GM23338 (cell line): ENCODE measurements around the gene ARID4A. TPM values are rescaled to one million over a fixed set of nuclear protein-coding genes. Genes with fewer than 3 reads are reported as not detected.

Experiments used
- ATAC-seq: fragments of 200-7000 bp; cut with Tn5 transposase; 3 replicates; pipeline ENCODE4 v1.9.1; 2020
- DNase-seq: peaks from one replicate; pipeline ENCODE4 v3.0.0-alpha.2; 2015; ENCODE audit warnings: low spot score
- H2AFZ ChIP-seq: fragments of 200-600 bp; sonication (generic); 2 replicates; pipeline ENCODE4 v1.8.0; 2016; ENCODE audit warnings: antibody characterized with exemption, mild to moderate bottlenecking, moderate library complexity
- H3F3A ChIP-seq: fragments of 200-600 bp; sonication (generic); replicated peaks from 2 replicates; pipeline ENCODE4 v1.8.0; 2017; ENCODE audit warnings: antibody characterized with exemption, mixed run types, low read depth
- H3K27ac ChIP-seq: fragments of 200-600 bp; sonication (generic); 2 replicates; pipeline ENCODE4 v1.6.1; 2016; ENCODE audit warnings: low read depth
- H3K27me3 ChIP-seq: fragments of 200-600 bp; sonication (generic); 2 replicates; pipeline ENCODE4 v1.8.0; 2016; ENCODE audit warnings: mild to moderate bottlenecking, mixed run types, moderate library complexity; ENCODE audit not compliant: insufficient read depth
- H3K36me3 ChIP-seq: fragments of 200-600 bp; sonication (generic); 2 replicates; pipeline ENCODE4 v1.8.0; 2016; ENCODE audit warnings: mild to moderate bottlenecking; ENCODE audit not compliant: insufficient read depth
- H3K4me1 ChIP-seq: fragments of 200-600 bp; sonication (generic); 2 replicates; pipeline ENCODE4 v1.8.0; 2016; ENCODE audit warnings: mild to moderate bottlenecking, moderate library complexity; ENCODE audit not compliant: insufficient read depth
- H3K4me2 ChIP-seq: fragments of 200-600 bp; sonication (generic); 2 replicates; pipeline ENCODE4 v1.7.1; 2017; ENCODE audit warnings: mixed run types
- H3K4me3 ChIP-seq: fragments of 200-600 bp; sonication (generic); 2 replicates; pipeline ENCODE4 v1.6.1; 2016; ENCODE audit warnings: mixed run types
- H3K79me2 ChIP-seq: fragments of 200-600 bp; sonication (generic); replicated peaks from 2 replicates; pipeline ENCODE4 v1.8.0; 2017; ENCODE audit warnings: mild to moderate bottlenecking; ENCODE audit not compliant: insufficient read depth
- H3K9me2 ChIP-seq: fragments of 200-600 bp; sonication (generic); 2 replicates; pipeline ENCODE4 v1.8.0; 2017; ENCODE audit not compliant: insufficient read depth
- H4K20me1 ChIP-seq: fragments of 200-600 bp; sonication (generic); replicated peaks from 2 replicates; pipeline ENCODE4 v1.8.0; 2017; ENCODE audit warnings: mild to moderate bottlenecking; ENCODE audit not compliant: insufficient read depth
- H3K27ac Mint-ChIP-seq: 2 replicates; pipeline ENCODE4 v1.8.0; 2020; ENCODE audit warnings: inconsistent platforms, mild to moderate bottlenecking, moderate library complexity, mixed read lengths
- H3K27me3 Mint-ChIP-seq: 3 replicates; pipeline ENCODE4 v1.8.0; 2022; ENCODE audit warnings: low read depth, mild to moderate bottlenecking, moderate library complexity, mixed read lengths, inconsistent platforms; ENCODE audit not compliant: insufficient read depth, poor library complexity
- H3K36me3 Mint-ChIP-seq: 3 replicates; pipeline ENCODE4 v1.8.0; 2021; ENCODE audit warnings: low read depth, mild to moderate bottlenecking, inconsistent platforms, moderate library complexity, mixed read lengths
- H3K4me1 Mint-ChIP-seq: 3 replicates; pipeline ENCODE4 v1.8.0; 2020; ENCODE audit warnings: mild to moderate bottlenecking, inconsistent platforms, mixed read lengths
- H3K4me3 Mint-ChIP-seq: 3 replicates; pipeline ENCODE4 v1.8.0; 2021; ENCODE audit warnings: moderate library complexity, mild to moderate bottlenecking, inconsistent platforms, mixed read lengths
- H3K9me3 Mint-ChIP-seq: 3 replicates; pipeline ENCODE4 v1.8.0; 2020; ENCODE audit warnings: moderate library complexity, mild to moderate bottlenecking, inconsistent platforms, mixed read lengths
- CREB1 ChIP-seq: fragments of 250-450 bp; sonication (Bioruptor Pico); IDR thresholded peaks from 2 replicates; pipeline ENCODE4 v1.5.0; 2020; ENCODE audit warnings: low read depth, mild to moderate bottlenecking, moderate library complexity
- EZH2 ChIP-seq: fragments of 200-600 bp; sonication (generic); IDR thresholded peaks from one replicate; pipeline ENCODE4 v1.8.0; 2017; ENCODE audit warnings: antibody characterized with exemption, mild to moderate bottlenecking, low read depth; ENCODE audit not compliant: unreplicated experiment
- EZH2phosphoT487 ChIP-seq: fragments of 200-600 bp; sonication (generic); IDR thresholded peaks from one replicate; pipeline ENCODE4 v1.8.1; 2018; ENCODE audit warnings: antibody characterized with exemption; ENCODE audit not compliant: unreplicated experiment
- JUNB ChIP-seq: IDR thresholded peaks from one replicate; pipeline ENCODE4 v1.6.1; 2016; ENCODE audit warnings: antibody characterized with exemption; ENCODE audit not compliant: unreplicated experiment
- NANOG ChIP-seq: IDR thresholded peaks from 2 replicates; pipeline ENCODE4 v1.6.1; 2016; ENCODE audit warnings: antibody characterized with exemption, borderline replicate concordance
- POLR2AphosphoS5 ChIP-seq: IDR thresholded peaks from 2 replicates; pipeline ENCODE4 v1.6.1; 2016; ENCODE audit warnings: antibody characterized with exemption, low read depth
- STAT1 ChIP-seq: IDR thresholded peaks from one replicate; pipeline ENCODE4 v1.6.1; 2016; ENCODE audit warnings: antibody characterized with exemption; ENCODE audit not compliant: unreplicated experiment
- ZNF114 ChIP-seq: fragments of 250-450 bp; sonication (Bioruptor Pico); IDR thresholded peaks from 2 replicates; pipeline ENCODE4 v1.5.0; 2020; ENCODE audit warnings: mild to moderate bottlenecking, moderate library complexity
- ZNF331 ChIP-seq: fragments of 250-450 bp; sonication (Bioruptor Pico); IDR thresholded peaks from 2 replicates; pipeline ENCODE4 v1.5.0; 2020; ENCODE audit warnings: low read depth, mild to moderate bottlenecking, moderate library complexity
- polyA plus RNA-seq: library from polyadenylated mRNA; unstranded; fragments of >200 nt; fragmentation: Nextera tagmentation; extraction: Ambion mirVana; gene quantifications from 2 replicates; pipeline ENCODE4 v1.2.1, GENCODE V29; 2016
- total RNA-seq: library from RNA; depleted of rRNA; stranded (reverse); fragments of >200 nt; shearing (Covaris generic); gene quantifications from 2 replicates; pipeline ENCODE4 v1.2.3, GENCODE V29; 2014
- TF ChIP-seq, protein P1 (sequence below): IDR thresholded peaks from 2 replicates; pipeline ENCODE4 v1.6.1; 2016; ENCODE audit warnings: antibody characterized with exemption
- TF ChIP-seq, protein P2 (sequence below): IDR thresholded peaks from one replicate; pipeline ENCODE4 v1.6.1; 2018; ENCODE audit warnings: antibody characterized with exemption; ENCODE audit not compliant: unreplicated experiment
- TF ChIP-seq, protein P3 (sequence below), 2 experiments: fragments of 200-600 bp in 1 of 2; sonication (generic) in 1 of 2; conservative IDR thresholded peaks; 2 replicates each; pipeline versions ENCODE4 v1.5.1 to v1.6.1; 2016 to 2017; ENCODE audit warnings: antibody characterized with exemption in 2 of 2, low read depth in 2 of 2, mild to moderate bottlenecking in 2 of 2, moderate library complexity in 1 of 2
- TF ChIP-seq, protein P4 (sequence below): fragments of 250-450 bp; sonication (Bioruptor Pico); IDR thresholded peaks from 2 replicates; pipeline ENCODE4 v1.5.0; 2020; ENCODE audit warnings: mild to moderate bottlenecking, moderate library complexity

ARID4A gene
- total and polyA plus RNA-seq, 2 experiments from 2014 or later: 9.1 to 25.4 TPM

DNA sequence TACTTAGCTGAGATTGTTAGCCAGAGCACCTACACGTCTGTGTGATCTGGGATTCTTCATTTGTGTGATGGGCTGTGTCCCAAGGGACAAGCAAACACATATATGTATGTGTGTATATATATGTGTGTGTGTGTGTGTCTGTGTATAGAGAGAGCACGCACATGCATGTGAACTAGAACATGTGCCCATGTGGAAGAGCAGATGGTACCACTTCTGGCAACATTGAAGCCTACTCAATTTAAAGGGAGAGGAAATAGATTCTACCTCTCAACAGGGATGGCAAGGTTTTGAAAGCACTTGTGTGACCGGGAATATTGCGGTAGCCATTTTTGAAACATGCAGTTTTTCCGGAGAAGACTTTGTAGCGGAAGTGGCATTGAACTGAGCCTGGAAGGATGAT lies 98.8 kb downstream of the ARID4A start:
- Histone ChIP-seq H3K4me3 (no peak overlapping the region), H4K20me1 (no peaks in the 10 kb centered on the region), H3K4me1 (peaks cover 17% of the 10 kb centered on the region), H3K9me2 (no peaks in the 10 kb centered on the region), H3K79me2 (no peaks in the 10 kb centered on the region), H2AFZ (no peak overlapping the region), H3K27ac (no peak overlapping the region), H3K27me3 (peaks cover 26% of the 10 kb centered on the region), H3K36me3 (no peaks in the 10 kb centered on the region), H3K4me2 (no peak overlapping the region), H3F3A (peaks cover 21% of the 10 kb centered on the region)
- Mint-ChIP-seq H3K4me1 (peaks cover 33% of the 10 kb centered on the region), H3K9me3 (0 out of 3 replicates have a peak, but pooled peaks cover 2% of the 10 kb centered on the region), H3K27ac (no peak overlapping the region), H3K4me3 (peak overlapping the region; percentile 30), H3K36me3 (no peaks in the 10 kb centered on the region; the same call in 2 of the 3 replicates), H3K27me3 (peaks cover 30% of the 10 kb centered on the region)
- no peak for TF ChIP-seq EZH2
- TF ChIP-seq, protein P1, sequence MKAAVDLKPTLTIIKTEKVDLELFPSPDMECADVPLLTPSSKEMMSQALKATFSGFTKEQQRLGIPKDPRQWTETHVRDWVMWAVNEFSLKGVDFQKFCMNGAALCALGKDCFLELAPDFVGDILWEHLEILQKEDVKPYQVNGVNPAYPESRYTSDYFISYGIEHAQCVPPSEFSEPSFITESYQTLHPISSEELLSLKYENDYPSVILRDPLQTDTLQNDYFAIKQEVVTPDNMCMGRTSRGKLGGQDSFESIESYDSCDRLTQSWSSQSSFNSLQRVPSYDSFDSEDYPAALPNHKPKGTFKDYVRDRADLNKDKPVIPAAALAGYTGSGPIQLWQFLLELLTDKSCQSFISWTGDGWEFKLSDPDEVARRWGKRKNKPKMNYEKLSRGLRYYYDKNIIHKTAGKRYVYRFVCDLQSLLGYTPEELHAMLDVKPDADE: no peak
- no peak for TF ChIP-seq NANOG
- TF ChIP-seq, protein P2, sequence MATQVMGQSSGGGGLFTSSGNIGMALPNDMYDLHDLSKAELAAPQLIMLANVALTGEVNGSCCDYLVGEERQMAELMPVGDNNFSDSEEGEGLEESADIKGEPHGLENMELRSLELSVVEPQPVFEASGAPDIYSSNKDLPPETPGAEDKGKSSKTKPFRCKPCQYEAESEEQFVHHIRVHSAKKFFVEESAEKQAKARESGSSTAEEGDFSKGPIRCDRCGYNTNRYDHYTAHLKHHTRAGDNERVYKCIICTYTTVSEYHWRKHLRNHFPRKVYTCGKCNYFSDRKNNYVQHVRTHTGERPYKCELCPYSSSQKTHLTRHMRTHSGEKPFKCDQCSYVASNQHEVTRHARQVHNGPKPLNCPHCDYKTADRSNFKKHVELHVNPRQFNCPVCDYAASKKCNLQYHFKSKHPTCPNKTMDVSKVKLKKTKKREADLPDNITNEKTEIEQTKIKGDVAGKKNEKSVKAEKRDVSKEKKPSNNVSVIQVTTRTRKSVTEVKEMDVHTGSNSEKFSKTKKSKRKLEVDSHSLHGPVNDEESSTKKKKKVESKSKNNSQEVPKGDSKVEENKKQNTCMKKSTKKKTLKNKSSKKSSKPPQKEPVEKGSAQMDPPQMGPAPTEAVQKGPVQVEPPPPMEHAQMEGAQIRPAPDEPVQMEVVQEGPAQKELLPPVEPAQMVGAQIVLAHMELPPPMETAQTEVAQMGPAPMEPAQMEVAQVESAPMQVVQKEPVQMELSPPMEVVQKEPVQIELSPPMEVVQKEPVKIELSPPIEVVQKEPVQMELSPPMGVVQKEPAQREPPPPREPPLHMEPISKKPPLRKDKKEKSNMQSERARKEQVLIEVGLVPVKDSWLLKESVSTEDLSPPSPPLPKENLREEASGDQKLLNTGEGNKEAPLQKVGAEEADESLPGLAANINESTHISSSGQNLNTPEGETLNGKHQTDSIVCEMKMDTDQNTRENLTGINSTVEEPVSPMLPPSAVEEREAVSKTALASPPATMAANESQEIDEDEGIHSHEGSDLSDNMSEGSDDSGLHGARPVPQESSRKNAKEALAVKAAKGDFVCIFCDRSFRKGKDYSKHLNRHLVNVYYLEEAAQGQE: no peak
- TF ChIP-seq, protein P3, sequence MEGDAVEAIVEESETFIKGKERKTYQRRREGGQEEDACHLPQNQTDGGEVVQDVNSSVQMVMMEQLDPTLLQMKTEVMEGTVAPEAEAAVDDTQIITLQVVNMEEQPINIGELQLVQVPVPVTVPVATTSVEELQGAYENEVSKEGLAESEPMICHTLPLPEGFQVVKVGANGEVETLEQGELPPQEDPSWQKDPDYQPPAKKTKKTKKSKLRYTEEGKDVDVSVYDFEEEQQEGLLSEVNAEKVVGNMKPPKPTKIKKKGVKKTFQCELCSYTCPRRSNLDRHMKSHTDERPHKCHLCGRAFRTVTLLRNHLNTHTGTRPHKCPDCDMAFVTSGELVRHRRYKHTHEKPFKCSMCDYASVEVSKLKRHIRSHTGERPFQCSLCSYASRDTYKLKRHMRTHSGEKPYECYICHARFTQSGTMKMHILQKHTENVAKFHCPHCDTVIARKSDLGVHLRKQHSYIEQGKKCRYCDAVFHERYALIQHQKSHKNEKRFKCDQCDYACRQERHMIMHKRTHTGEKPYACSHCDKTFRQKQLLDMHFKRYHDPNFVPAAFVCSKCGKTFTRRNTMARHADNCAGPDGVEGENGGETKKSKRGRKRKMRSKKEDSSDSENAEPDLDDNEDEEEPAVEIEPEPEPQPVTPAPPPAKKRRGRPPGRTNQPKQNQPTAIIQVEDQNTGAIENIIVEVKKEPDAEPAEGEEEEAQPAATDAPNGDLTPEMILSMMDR (conservative IDR thresholded peaks at IDR 0.05; ENCODE audit: low read depth in 2 of 2): no peak
- no peak for TF ChIP-seq POLR2AphosphoS5
- no peak for TF ChIP-seq EZH2phosphoT487
- TF ChIP-seq, protein P4, sequence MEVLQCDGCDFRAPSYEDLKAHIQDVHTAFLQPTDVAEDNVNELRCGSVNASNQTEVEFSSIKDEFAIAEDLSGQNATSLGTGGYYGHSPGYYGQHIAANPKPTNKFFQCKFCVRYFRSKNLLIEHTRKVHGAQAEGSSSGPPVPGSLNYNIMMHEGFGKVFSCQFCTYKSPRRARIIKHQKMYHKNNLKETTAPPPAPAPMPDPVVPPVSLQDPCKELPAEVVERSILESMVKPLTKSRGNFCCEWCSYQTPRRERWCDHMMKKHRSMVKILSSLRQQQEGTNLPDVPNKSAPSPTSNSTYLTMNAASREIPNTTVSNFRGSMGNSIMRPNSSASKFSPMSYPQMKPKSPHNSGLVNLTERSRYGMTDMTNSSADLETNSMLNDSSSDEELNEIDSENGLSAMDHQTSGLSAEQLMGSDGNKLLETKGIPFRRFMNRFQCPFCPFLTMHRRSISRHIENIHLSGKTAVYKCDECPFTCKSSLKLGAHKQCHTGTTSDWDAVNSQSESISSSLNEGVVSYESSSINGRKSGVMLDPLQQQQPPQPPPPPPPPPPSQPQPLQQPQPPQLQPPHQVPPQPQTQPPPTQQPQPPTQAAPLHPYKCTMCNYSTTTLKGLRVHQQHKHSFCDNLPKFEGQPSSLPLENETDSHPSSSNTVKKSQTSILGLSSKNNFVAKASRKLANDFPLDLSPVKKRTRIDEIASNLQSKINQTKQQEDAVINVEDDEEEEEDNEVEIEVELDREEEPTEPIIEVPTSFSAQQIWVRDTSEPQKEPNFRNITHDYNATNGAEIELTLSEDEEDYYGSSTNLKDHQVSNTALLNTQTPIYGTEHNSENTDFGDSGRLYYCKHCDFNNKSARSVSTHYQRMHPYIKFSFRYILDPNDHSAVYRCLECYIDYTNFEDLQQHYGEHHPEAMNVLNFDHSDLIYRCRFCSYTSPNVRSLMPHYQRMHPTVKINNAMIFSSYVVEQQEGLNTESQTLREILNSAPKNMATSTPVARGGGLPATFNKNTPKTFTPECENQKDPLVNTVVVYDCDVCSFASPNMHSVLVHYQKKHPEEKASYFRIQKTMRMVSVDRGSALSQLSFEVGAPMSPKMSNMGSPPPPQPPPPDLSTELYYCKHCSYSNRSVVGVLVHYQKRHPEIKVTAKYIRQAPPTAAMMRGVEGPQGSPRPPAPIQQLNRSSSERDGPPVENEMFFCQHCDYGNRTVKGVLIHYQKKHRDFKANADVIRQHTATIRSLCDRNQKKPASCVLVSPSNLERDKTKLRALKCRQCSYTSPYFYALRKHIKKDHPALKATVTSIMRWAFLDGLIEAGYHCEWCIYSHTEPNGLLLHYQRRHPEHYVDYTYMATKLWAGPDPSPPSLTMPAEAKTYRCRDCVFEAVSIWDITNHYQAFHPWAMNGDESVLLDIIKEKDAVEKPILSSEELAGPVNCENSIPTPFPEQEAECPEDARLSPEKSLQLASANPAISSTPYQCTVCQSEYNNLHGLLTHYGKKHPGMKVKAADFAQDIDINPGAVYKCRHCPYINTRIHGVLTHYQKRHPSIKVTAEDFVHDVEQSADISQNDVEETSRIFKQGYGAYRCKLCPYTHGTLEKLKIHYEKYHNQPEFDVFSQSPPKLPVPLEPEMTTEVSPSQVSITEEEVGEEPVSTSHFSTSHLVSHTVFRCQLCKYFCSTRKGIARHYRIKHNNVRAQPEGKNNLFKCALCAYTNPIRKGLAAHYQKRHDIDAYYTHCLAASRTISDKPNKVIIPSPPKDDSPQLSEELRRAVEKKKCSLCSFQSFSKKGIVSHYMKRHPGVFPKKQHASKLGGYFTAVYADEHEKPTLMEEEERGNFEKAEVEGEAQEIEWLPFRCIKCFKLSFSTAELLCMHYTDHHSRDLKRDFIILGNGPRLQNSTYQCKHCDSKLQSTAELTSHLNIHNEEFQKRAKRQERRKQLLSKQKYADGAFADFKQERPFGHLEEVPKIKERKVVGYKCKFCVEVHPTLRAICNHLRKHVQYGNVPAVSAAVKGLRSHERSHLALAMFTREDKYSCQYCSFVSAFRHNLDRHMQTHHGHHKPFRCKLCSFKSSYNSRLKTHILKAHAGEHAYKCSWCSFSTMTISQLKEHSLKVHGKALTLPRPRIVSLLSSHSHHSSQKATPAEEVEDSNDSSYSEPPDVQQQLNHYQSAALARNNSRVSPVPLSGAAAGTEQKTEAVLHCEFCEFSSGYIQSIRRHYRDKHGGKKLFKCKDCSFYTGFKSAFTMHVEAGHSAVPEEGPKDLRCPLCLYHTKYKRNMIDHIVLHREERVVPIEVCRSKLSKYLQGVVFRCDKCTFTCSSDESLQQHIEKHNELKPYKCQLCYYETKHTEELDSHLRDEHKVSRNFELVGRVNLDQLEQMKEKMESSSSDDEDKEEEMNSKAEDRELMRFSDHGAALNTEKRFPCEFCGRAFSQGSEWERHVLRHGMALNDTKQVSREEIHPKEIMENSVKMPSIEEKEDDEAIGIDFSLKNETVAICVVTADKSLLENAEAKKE (CRISPR knock-in tag): no peak
- TF ChIP-seq CREB1 (CRISPR knock-in tag): no peak
- TF ChIP-seq JUNB: no peak
- no peak for TF ChIP-seq STAT1
- TF ChIP-seq ZNF114: no peak
- TF ChIP-seq ZNF331 (CRISPR knock-in tag): no peak
- DNase-seq: no peak
- ATAC-seq: no peak
